Astrocyte (in vitro differentiated cells and primary cell): ENCODE measurements around the gene SKIC2. TPM values are rescaled to one million over a fixed set of nuclear protein-coding genes. Genes with fewer than 3 reads are reported as not detected.

Experiments
- DNase-seq: peaks from one replicate; pipeline ENCODE4 v3.0.0-alpha.2; 2010; ENCODE audit warnings: low read depth
- FAIRE-seq: peaks from 2 replicates; lab custom pipeline; 2011; peaks lifted over from hg19 to GRCh38; lab: Jason Lieb, UNC
- H2AFZ ChIP-seq: 2 replicates; pipeline ENCODE4 v1.6.0; 2012; ENCODE audit warnings: low read depth, low read length, inconsistent platforms
- H3K27ac ChIP-seq: 2 replicates; pipeline ENCODE4 v1.5.1; 2011; ENCODE audit warnings: low read depth, low read length, inconsistent platforms
- H3K27me3 ChIP-seq: 2 replicates; pipeline ENCODE4 v1.6.0; 2011; ENCODE audit warnings: low read length, inconsistent platforms; ENCODE audit not compliant: insufficient read depth
- H3K36me3 ChIP-seq: 2 replicates; pipeline ENCODE4 v1.5.1; 2011; ENCODE audit warnings: low read length, inconsistent platforms; ENCODE audit not compliant: insufficient read depth
- H3K4me1 ChIP-seq: 2 replicates; pipeline ENCODE4 v1.5.1; 2011; ENCODE audit warnings: low read length, inconsistent platforms; ENCODE audit not compliant: insufficient read depth
- H3K4me2 ChIP-seq: 2 replicates; pipeline ENCODE4 v1.6.0; 2012; ENCODE audit warnings: low read length, inconsistent platforms
- H3K4me3 ChIP-seq: 2 replicates; pipeline ENCODE4 v1.5.1; 2011; ENCODE audit warnings: low read depth, mild to moderate bottlenecking, low read length, inconsistent platforms; ENCODE audit not compliant: insufficient read depth
- H3K79me2 ChIP-seq: 2 replicates; pipeline ENCODE4 v1.6.0; 2012; ENCODE audit warnings: mild to moderate bottlenecking, low read length, inconsistent platforms; ENCODE audit not compliant: insufficient read depth
- H3K9ac ChIP-seq: 2 replicates; pipeline ENCODE4 v1.6.0; 2012; ENCODE audit warnings: mild to moderate bottlenecking, low read length, inconsistent platforms
- H3K9me3 ChIP-seq: 2 replicates; pipeline ENCODE4 v1.5.1; 2012; ENCODE audit warnings: low read depth, mild to moderate bottlenecking, low read length, inconsistent platforms; ENCODE audit not compliant: insufficient read depth
- H4K20me1 ChIP-seq: 2 replicates; pipeline ENCODE4 v1.6.0; 2012; ENCODE audit warnings: low read length, inconsistent platforms; ENCODE audit not compliant: insufficient read depth
- H3K27ac Mint-ChIP-seq: one replicate; pipeline ENCODE4 v1.8.0; 2021; ENCODE audit warnings: mild to moderate bottlenecking, mixed read lengths; ENCODE audit not compliant: unreplicated experiment
- H3K27me3 Mint-ChIP-seq: one replicate; pipeline ENCODE4 v1.8.0; 2021; ENCODE audit warnings: low read depth, mixed read lengths; ENCODE audit not compliant: unreplicated experiment
- H3K36me3 Mint-ChIP-seq: one replicate; pipeline ENCODE4 v1.8.0; 2021; ENCODE audit warnings: low read depth, mixed read lengths; ENCODE audit not compliant: unreplicated experiment
- H3K4me1 Mint-ChIP-seq: one replicate; pipeline ENCODE4 v1.8.0; 2021; ENCODE audit warnings: low read depth, mixed read lengths; ENCODE audit not compliant: unreplicated experiment
- H3K4me3 Mint-ChIP-seq: one replicate; pipeline ENCODE4 v1.8.0; 2021; ENCODE audit warnings: mild to moderate bottlenecking, moderate library complexity, mixed read lengths; ENCODE audit not compliant: unreplicated experiment
- H3K9me3 Mint-ChIP-seq: one replicate; pipeline ENCODE4 v1.8.0; 2021; ENCODE audit warnings: mild to moderate bottlenecking, mixed read lengths; ENCODE audit not compliant: unreplicated experiment
- EZH2 ChIP-seq: IDR thresholded peaks from 2 replicates; pipeline ENCODE4 v1.6.1; 2012; ENCODE audit warnings: mild to moderate bottlenecking, low read length, inconsistent platforms; ENCODE audit not compliant: insufficient read depth
- total RNA-seq: library from RNA; stranded (reverse); gene quantifications from 2 replicates; pipeline ENCODE4 v1.2.1, GENCODE V29; 2021
- TF ChIP-seq, protein P1 (sequence below): IDR thresholded peaks from 2 replicates; pipeline ENCODE4 v1.5.1; 2011; ENCODE audit warnings: low read depth, mild to moderate bottlenecking, inconsistent platforms, low read length, moderate library complexity; ENCODE audit not compliant: insufficient read depth

The SKIC2 gene
- total RNA-seq, 1 donor from 2014 or later = 79.1 TPM

DNA sequence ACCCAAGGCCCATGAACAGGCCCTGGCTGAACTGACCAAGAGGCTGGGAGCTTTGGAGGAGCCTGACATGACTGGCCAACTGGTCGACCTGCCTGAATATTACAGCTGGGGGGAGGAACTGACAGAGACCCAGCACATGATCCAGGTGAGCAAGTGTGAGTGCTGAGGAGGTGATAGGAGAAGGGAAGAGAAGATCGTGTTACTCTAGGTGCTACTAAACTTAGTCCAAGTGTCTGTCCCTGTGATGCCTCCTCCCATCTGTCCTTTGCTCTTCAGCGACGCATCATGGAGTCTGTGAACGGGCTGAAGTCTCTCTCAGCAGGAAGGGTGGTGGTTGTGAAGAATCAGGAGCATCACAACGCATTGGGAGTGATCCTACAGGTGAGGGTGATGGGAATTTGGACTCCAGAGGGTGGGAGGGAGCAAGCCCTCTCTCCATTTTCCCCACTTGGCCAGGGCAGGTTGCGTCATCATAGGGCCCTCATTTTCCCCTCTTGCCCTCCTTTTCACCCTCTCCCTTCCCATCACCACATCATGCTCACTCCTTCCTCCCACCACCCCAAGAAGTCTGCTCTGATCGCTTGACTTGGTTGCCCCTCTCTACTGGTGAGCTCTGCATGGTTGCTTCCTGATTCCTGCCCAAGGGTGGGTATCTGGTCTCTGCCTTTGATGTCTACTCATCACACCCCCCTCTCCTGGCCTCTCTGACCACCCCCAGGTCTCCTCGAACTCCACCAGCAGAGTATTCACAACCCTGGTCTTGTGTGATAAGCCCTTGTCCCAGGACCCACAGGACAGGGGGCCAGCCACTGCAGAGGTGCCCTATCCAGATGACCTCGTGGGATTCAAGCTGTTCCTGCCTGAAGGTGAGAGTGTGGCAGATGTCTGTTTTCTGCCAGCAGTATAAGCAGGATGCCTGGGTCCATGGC lies 8.3 kb downstream of the SKIC2 start:
- H2AFZ ChIP-seq = no peak overlapping the region
- no peaks in the 10 kb centered on the region for H3K9me3 ChIP-seq
- DNase-seq = no peak
- H3K36me3 Mint-ChIP-seq = peaks cover 26% of the 10 kb centered on the region
- peaks cover 27% of the 10 kb centered on the region for H3K4me1 ChIP-seq
- H3K27ac Mint-ChIP-seq = no peak overlapping the region
- no peak overlapping the region for H3K27ac ChIP-seq
- peaks cover 11% of the 10 kb centered on the region for H3K4me1 Mint-ChIP-seq
- H3K79me2 ChIP-seq = peaks cover 23% of the 10 kb centered on the region
- no peak for FAIRE-seq
- H3K9ac ChIP-seq = no peak overlapping the region
- no peak overlapping the region for H3K4me2 ChIP-seq
- TF ChIP-seq, protein P1, sequence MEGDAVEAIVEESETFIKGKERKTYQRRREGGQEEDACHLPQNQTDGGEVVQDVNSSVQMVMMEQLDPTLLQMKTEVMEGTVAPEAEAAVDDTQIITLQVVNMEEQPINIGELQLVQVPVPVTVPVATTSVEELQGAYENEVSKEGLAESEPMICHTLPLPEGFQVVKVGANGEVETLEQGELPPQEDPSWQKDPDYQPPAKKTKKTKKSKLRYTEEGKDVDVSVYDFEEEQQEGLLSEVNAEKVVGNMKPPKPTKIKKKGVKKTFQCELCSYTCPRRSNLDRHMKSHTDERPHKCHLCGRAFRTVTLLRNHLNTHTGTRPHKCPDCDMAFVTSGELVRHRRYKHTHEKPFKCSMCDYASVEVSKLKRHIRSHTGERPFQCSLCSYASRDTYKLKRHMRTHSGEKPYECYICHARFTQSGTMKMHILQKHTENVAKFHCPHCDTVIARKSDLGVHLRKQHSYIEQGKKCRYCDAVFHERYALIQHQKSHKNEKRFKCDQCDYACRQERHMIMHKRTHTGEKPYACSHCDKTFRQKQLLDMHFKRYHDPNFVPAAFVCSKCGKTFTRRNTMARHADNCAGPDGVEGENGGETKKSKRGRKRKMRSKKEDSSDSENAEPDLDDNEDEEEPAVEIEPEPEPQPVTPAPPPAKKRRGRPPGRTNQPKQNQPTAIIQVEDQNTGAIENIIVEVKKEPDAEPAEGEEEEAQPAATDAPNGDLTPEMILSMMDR = no peak
- no peak for TF ChIP-seq EZH2
- no peaks in the 10 kb centered on the region for H3K9me3 Mint-ChIP-seq
- no peak overlapping the region for H3K4me3 ChIP-seq
- H3K4me3 Mint-ChIP-seq = no peak overlapping the region
- H4K20me1 ChIP-seq = peaks cover 15% of the 10 kb centered on the region
- H3K36me3 ChIP-seq = peaks cover 20% of the 10 kb centered on the region
- H3K27me3 ChIP-seq = no peaks in the 10 kb centered on the region
- H3K27me3 Mint-ChIP-seq = no peaks in the 10 kb centered on the region

DNA sequence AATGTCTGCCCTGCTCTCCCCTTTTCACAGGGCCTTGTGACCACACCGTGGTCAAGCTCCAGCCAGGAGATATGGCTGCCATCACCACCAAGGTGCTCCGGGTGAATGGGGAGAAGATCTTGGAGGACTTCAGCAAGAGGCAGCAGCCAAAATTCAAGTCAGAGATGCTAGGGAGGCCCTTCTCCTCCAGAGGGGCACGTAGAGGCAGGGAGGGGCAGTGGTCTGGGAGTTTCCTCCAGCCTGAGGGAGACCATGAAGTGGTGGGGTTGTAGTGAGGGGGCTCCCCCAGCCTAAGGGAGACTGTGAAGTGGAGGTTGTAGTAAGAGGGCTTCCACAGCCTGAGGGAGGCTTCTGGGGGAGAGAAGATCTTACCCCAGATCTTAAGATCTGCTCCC lies 8.9 kb downstream of the SKIC2 start:
- Mint-ChIP-seq H3K4me3 (no peak overlapping the region), H3K9me3 (no peaks in the 10 kb centered on the region), H3K36me3 (peaks cover 21% of the 10 kb centered on the region), H3K27me3 (no peaks in the 10 kb centered on the region), H3K4me1 (peaks cover 15% of the 10 kb centered on the region), H3K27ac (no peak overlapping the region)
- Histone ChIP-seq H3K36me3 (peaks cover 20% of the 10 kb centered on the region), H4K20me1 (peaks cover 15% of the 10 kb centered on the region), H3K4me1 (peaks cover 30% of the 10 kb centered on the region), H3K4me2 (no peak overlapping the region), H3K27ac (no peak overlapping the region), H3K79me2 (peaks cover 28% of the 10 kb centered on the region), H3K4me3 (no peak overlapping the region), H3K9ac (no peak overlapping the region), H2AFZ (no peak overlapping the region), H3K9me3 (no peaks in the 10 kb centered on the region), H3K27me3 (no peaks in the 10 kb centered on the region)
- DNase-seq = no peak
- no peak for TF ChIP-seq EZH2
- TF ChIP-seq, protein P1 = no peak
- no peak for FAIRE-seq

DNA sequence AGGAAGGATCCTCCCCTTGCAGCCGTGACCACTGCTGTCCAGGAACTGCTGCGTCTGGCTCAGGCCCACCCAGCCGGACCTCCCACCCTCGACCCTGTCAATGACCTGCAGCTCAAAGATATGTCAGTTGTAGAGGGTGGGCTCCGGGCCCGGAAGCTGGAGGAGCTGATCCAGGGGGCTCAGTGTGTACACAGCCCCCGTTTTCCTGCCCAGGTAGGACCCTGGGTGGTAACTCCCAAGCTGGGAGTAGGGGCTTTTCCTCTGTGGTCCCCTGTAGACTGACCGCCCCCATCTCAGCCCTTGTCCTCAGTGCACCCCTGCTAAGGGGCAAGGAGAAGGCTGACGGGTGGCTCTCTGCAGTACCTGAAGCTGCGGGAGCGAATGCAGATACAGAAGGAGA lies 9.4 kb downstream of the SKIC2 start:
- H3K36me3 ChIP-seq = peaks cover 20% of the 10 kb centered on the region
- Mint-ChIP-seq H3K4me3 (no peak overlapping the region), H3K27ac (no peak overlapping the region), H3K36me3 (peaks cover 18% of the 10 kb centered on the region), H3K27me3 (no peaks in the 10 kb centered on the region), H3K9me3 (no peaks in the 10 kb centered on the region), H3K4me1 (peaks cover 19% of the 10 kb centered on the region)
- FAIRE-seq (no peak), DNase-seq (no peak)
- H3K27ac ChIP-seq = no peak overlapping the region
- H3K27me3 ChIP-seq = no peaks in the 10 kb centered on the region
- peaks cover 15% of the 10 kb centered on the region for H4K20me1 ChIP-seq
- H3K4me3 ChIP-seq = no peak overlapping the region
- H2AFZ ChIP-seq = no peak overlapping the region
- peaks cover 32% of the 10 kb centered on the region for H3K79me2 ChIP-seq
- H3K4me1 ChIP-seq = peaks cover 34% of the 10 kb centered on the region
- TF ChIP-seq, protein P1 = no peak
- TF ChIP-seq EZH2 = no peak
- H3K9me3 ChIP-seq = no peaks in the 10 kb centered on the region
- H3K9ac ChIP-seq = no peak overlapping the region
- H3K4me2 ChIP-seq = no peak overlapping the region
